Measurements from ENCODE around the gene KDM2A.
"Not testable (repeated sequence)": the region's sequence is repeated elsewhere in the genome, so short reads cannot be mapped to it uniquely, and the experiment has no call there.

Gene KDM2A

DNA sequence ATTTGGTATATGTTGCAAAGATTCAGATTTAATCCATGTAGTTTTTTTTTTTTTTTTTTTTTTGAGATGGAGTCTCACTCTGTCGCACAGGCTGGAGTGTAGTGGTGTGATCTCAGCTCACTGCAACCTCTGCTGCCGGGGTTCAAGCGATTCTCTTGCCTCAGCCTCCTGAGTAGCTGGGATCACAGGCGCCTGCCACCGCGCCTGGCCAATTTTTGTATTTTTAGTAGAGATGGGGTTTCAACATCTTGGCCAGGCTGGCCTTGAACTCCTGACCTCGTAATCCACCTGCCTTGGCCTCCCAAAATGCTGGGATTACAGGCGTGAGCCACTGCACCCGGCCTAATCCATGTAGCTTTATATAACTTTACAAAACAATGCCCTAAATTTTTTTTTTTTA lies 49.8 kb downstream of the KDM2A start:
- DNase-seq (ENCODE audit: low spot score) = not testable (repeated sequence)

DNA sequence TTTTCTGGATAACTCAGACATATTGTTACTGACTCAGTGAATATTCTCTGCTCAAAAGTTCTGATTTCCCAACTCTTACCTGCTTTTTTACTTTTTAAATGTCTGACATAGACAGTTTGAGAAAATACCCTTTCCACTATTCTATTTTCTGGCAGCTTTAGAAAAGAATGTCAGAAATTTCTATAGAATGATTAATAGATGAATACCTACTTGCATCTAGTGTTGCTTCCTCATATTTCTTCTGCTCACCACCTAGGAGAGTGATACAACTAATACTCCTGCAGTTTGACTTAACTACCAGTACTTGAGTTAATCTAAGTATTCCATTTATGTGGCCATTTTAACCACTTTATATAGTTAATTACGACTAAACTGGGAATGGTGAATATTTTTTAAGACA lies 55.2 kb downstream of the KDM2A start:
- DNase-seq (ENCODE audit: low spot score) = no peak

DNA sequence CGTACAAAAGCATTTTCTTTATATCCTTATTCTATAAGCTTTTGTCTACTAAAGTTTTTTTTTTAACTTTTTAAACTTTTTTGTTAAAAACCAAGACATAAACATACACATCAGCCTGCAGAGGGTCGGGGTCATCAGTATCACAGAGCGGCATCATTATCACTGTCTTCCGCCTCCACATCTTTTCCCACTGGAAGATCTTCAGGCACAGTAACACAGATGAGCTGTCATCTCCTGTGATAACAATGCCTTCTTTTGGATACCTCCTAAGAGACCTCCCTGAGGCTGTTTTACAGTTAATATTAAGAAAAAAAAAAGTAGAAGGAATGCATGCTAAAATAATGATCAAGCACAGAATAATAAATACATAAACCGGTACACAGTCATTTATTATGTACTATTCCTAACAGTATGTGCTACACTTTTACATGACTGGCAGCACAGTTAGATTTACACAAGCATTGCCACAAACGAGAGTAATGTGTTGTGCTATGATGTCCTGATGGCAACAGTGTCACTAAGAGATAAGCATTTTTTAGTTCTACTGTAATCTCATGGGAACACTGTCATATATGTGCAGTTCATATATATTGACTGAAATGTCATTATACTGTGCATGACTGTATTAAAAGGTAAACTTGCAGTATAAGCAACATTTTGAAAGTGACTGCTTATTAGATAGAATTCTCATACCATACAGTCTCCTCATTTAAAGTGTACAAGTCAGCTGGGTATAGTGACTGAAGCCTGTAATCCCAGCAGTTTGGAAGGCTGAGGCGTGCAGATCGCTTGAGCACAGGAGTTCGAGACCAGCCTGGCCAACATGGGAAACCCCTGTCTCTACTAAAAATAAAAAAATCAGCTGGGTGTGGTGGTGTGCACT lies 58.6 kb downstream of the KDM2A start:
- no peak for DNase-seq (ENCODE audit: low spot score)

DNA sequence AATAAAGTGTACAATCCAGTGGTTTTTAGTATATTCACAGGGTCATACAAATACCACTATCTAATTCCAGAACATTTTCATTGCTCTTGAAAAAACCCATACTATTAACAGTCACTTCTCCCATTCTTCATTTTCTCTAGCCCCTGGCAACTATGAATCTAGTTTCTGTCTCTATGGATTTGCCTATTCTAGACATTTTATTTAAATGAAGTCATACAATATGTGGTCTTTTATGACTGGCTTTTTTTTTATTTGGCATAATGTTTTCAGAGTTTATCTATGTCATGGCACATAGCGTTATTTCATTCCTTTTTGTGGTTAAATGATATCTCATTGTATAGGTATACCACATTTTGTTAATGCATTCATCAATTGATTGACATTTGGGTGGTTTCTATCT lies 59.4 kb downstream of the KDM2A start:
- no peak for DNase-seq (ENCODE audit: low spot score)

DNA sequence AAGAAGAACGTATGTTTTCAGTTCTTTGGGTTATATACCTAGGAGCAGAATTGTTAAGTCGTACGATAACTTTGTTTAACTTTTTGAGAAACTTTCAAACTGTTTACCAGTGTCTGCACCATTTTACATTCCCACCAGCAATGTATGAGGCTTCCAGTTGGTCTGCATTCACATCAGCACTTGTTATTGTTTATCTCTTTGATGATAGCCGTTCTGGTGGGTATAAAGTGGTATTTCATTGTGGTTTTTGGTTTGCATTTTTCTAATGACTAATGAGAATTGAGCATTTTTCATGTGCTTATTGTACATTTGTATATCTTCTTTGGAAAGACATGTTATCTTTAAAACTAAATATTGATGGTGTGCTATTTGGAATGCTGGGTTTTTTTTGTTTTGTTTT lies 59.8 kb downstream of the KDM2A start:
- no peak for DNase-seq (ENCODE audit: low spot score)

DNA sequence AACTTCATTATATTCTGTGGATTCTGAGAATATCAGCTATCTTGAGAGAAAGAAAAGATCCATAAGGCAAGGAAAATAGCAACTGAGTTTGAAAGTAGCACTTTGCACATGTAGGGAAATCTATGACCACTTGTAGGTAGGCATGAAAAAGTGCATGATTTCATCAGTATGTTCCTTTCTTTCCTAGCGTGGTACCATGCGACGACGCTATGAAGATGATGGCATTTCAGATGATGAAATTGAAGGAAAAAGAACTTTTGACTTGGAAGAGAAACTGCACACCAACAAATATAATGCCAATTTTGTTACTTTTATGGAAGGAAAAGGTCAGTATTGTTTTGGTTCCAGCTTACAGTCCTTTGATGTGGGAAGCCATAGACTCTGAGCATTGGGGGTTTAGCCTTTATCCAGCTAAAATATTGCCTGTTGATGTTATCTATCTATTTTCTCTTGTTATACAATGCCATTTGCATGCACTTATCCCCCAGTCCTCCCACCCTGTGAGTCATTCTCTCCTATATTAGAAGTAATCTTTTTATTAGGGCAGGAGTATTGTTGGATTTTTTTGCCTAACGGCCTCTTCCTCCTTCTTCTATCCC lies 60.9 kb downstream of the KDM2A start:
- DNase-seq (ENCODE audit: low spot score) = no peak

DNA sequence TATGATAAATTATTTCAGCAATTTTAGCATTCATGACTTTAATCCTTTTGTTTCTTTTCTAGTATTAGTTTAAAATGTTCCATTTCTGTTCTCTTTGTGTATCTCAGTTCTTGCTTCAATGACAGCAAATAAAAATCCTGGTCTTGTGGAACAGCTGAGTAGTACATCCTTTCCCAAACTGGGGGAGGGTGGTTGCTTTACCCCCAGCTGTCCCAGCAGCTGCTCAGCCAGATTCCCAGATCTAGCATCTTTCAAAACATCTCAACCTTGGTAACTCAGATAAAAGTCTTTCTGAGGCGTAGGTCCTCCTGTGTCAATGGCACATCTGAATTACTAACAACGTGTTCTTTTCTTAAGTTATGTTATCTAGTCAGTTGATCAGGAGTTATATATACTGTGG lies 75.0 kb downstream of the KDM2A start:
- DNase-seq (ENCODE audit: low spot score) = no peak

DNA sequence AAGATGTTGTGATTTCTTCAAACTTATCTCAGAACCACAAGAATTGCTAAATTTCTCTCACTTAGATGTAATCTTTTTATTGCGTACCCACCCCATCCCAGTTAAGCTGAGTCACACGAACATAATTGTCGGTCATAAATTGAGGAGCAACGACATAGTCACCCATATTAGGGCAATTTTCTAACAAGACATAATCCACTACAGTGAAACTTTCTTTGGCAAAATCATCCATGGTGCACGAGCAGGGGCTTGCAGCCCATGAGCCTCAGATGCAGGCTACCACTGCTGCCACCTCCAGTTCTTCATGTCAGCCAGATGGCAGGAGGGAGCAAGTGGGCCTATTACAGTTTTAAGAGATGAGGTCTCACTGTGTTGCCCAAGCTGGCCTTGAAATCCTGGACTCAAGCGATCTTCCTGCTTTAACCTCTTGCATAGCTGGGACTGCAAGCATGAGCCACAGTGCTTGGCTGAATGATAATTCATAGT lies 77.0 kb downstream of the KDM2A start:
- no peak for DNase-seq (ENCODE audit: low spot score)

DNA sequence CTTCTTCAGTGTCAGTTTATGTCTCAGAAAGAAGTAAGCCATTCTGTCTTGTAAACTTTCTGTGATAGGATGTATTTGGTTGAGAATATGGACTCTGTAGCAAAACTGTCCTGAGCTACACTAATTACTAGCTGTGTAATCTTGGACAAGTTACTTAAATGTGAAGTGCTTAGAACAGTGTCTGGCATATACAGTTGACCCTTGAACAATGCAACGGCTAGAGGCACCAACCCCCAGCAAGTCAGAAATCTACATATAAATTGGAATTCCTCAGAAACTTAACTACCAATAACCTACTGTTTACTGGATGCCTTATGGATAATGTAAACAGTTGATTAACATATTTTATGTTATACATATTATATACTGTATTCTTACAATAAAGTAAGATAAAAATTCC lies 78.5 kb downstream of the KDM2A start:
- no peak for DNase-seq (ENCODE audit: low spot score)

DNA sequence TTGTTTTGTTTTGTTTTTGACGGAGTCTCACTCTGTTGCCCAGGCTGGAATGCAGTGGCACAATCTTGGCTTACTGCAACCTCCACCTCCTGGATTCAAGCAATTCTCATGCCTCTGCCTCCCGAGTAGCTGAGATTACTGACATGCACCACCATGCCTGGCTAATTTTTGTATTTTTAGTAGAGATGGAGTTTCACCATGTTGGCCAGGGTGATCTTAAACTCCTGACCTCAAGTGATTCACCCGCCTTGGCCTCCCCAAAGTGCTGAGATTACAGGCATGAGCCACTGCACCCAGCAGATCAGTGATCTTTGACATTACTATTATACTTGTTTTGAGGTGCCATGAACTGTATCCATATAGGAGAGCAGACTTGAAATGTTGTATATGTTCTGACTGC lies 79.7 kb downstream of the KDM2A start:
- DNase-seq (ENCODE audit: low spot score) = not testable (repeated sequence)

DNA sequence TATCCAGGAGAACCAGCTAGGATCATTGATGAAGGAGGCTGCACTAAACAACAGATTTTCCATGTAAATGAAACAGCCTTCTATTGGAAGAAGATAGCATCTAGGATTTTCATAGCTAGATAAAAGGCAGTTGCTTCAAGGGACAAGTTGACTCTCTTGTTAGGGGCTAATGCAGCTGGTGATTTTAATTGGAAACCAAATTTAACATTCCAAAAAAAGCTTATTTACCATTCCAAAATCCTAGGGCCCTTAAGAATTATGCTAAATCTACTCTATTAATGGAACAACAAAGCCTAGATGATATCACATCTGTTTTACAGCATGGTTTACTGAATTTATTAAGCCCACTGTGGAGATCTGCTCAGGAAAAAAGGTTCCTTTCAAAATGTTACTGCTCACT lies 80.7 kb downstream of the KDM2A start:
- DNase-seq (ENCODE audit: low spot score) = no peak

DNA sequence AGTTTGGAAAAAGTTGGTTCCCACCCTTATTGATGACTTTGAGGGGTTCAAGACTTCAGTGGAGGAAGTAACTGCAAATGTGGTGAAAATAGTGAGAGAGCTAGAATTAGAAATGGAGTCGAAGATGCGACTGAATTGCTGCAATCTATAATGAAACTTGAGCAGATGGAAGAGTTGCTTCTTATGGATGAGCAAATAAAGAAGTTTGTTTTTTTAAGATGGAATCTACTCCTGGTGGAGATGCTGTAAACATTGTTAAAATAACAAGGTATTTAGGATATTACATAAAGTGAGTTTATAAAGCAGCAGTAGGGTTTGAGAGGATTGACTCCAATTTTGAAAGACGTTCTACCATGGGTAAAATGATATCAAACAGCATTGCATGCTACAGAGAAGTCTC lies 83.0 kb downstream of the KDM2A start:
- no peak for DNase-seq (ENCODE audit: low spot score)

DNA sequence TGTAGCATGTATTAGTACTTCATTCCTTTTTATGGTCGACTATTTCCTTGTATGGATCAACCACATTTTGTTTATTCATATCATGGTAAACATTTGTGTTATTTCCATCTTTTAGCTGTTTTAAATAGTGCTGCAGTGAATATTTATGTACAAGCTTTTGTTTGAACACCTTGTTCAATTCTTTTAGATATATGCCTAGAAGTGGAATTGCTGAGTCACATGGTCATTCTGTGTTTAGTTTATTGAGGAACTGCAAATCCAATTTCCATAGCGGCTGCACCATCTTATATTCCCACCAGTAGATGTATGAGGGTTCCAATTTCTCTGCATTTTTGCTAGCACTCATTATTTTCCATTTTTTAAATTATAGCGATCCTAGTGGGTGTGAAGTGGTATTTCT lies 85.8 kb downstream of the KDM2A start:
- no peak for DNase-seq (ENCODE audit: low spot score)

DNA sequence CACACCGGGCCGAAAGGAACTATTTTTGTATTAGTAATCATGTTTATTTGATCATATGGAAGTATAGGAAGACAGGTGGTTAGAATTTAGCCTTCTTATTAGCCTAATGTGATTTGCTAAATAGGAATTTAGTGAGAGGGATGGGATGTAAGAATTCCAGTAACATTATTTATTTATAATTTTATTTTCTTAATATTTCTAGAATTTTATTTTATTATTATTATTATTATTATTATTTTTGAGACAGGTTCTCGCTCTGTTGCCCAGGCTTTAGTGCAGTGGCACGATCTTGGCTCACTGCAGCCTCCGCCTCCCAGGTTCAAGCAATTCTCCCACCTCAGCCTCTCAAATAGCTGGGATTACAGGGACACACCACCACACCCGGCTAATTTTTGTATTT lies 90.2 kb downstream of the KDM2A start:
- DNase-seq (ENCODE audit: low spot score) = not testable (repeated sequence)

DNA sequence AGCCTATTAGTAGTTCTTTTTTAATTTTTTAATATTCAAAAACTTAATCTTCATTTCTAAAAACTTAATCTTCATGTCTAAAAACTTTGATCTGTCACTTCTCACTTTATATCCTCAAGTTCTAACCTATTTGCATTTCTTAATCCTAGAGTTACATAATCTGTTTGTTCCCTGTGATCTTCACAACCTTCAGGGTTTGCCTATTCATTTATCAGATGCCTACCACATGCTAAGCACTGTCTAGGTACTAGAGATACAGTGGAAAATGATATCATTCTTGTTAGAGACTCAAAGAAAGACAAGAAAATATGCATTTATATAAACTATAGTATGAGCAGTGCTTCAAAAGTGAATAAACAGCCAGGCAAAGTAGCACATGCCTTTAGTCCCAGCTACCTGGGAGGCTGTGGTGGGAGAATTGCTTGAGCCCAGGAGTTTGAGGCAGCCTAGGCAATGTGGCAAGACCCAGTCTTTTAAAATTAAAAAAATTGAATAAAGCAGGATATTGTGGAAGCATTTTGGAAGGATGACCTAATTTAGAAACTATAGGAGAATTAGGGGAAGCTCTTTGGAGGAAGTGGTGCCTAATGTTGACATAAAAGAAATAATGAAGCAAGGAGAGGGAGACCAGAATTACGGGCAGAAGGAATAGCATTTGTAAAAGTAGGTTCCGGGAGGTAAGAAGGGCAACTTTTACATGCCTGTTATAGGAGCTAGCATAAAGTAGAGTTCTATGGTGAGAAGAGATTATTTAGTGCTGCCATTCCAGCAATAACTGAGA lies 92.8 kb downstream of the KDM2A start:
- DNase-seq (ENCODE audit: low spot score) = no peak

DNA sequence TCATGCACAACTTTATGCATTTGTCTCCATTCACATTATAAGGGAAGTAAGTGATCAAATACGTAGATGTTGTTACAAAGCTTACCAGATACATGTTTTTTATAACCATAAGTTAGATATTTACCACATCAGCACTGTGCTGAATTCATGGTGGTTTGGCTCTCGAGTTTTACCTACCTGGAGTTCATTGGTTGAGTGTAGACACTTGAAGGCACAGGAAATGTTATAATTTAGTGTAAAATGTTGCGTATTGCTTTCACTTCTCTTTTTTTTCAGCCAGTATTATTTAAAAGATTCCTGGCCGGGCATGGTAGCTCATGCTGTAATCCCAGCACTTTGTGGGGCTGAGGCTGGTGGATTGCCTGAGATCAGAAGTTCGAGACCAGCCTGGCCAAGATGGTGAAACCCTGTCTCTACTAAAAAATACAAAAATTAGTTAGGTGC lies 94.1 kb downstream of the KDM2A start:
- DNase-seq (ENCODE audit: low spot score) = peak; percentile 81

DNA sequence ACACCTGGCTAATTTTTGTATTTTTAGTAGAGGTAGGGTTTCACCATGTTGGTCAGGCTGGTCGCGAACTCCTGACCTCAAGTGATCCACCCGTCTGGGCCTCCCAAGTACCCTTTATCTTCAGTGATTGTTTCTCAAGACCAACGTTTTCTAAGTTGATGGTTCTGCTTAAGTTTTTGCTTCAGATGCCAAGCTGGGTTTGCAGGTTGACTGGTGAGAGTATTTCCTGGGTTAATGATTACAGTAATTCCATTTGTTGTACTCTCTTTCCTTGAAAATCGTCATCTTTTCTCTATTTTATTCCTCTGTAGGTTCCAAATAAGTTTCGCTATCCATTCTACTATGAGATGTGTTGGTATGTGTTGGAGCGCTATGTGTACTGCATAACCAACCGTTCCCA lies 108.7 kb downstream of the KDM2A start:
- DNase-seq (ENCODE audit: low spot score) = no peak

DNA sequence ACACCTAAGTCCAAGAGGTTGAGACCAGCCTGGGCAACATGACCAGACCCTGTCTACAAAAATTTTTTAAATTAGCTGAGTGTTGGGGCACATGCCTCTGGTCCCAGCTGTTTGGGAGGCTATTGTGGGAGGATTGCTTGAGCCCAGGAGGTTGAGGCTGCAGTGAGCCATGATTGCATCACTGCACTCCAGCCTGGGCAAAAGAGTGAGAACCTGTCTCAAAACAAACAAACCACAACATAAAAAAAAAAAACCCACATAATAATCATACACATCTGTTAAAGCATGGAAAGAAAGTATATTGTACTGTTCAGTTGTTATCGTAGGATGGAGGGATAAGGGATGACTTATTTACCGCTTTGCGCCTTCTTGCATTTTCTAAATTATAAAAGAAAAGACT lies 111.3 kb downstream of the KDM2A start:
- DNase-seq (ENCODE audit: low spot score) = no peak

DNA sequence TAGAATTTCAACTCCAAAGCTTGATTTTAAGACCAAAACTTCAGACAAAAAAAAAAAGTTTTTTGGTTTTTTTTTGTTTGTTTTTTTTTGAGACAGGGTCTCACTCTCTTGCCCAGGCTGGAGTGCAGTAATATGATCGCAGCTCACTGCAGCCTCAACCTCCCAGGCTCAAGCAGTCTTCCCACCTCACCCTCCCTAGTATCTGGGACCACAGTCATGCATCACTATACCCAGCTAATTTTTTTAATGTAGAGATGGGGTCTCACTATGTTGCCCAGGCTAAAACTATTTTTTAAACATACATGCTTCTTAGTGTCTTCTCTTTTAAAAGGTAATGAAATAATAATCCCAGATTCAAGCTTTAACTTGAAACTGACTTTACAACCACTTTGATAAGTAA lies 111.8 kb downstream of the KDM2A start:
- no peak for DNase-seq (ENCODE audit: low spot score)

DNA sequence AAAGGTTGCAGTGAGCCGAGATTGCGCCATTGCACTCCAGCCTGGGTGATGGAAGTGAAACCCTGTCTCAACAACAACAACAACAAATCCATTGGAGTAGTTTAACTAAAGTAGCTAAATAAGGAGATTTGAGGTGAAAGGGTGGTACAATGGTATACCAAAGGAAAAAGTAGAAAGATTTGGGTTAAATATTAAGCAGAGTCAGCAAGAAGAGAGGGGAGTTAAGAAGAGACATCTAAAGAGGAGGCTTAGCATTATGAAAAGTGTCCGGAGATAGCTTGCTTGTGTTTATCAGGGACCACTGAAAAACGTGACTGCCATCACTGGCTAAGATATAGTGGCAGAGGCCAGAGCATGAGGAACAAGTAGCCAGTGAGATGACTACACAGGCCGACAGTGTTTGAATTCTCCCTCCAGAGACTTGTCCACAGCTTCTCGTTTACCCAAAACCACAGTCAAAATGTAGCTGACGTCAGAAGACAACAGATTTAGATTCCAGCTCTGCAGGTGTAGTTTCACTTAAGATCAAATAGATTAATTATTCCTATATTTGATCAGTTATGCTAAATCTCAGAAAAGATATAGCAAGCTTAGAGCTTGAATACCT lies 114.6 kb downstream of the KDM2A start:
- DNase-seq (ENCODE audit: low spot score) = peak; percentile 35

DNA sequence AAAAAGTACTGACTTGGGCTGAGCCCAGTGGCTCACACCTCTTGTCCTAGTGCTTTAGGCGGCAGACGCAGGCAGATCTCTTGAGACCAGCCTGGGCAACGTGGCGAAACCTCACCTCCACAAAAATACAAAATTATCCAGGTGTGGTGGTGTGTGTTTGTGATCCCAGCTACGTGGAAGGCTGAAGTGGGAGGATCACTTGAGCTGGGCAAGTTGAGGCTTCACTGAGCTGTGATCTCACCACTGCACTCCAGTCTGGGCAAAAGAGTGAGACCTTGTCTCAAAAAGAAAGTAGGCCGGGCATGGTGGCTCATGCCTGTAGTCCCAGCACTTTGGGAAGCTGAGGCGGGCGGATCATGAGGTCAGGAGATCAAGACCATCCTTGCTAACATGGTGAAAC lies 115.5 kb downstream of the KDM2A start:
- DNase-seq (ENCODE audit: low spot score) = not testable (repeated sequence)

DNA sequence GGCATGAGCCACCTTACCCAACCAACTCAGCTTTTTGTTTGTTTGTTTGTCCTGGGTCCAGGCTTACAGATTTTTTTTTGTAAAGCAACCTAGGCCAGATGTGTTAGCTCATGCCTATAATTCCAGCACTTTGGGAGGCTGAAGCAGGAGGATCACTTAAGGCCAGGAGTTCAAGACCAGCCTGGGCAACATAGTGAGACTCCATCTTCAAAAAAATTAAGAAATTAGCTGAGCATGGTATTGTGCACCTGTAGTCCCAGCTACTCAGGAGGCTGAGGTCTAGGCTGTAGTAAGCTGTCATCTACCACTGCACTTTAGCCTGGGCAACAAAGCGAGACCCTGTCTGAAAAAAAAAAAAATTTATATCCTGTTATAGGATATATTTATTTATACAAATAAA lies 118.5 kb downstream of the KDM2A start:
- DNase-seq (ENCODE audit: low spot score) = no peak

All from NAMALWA (cell line).